GM21723 (cell line): Measurements from ENCODE around the gene CCDC24.

Experiments used
- ATAC-seq: cut with Tn5 transposase; IDR thresholded peaks from one replicate; pipeline ENCODE4 v1.9.1; 2021; ENCODE audit warnings: mild to moderate bottlenecking, moderate library complexity; ENCODE audit not compliant: unreplicated experiment

CCDC24 gene

DNA sequence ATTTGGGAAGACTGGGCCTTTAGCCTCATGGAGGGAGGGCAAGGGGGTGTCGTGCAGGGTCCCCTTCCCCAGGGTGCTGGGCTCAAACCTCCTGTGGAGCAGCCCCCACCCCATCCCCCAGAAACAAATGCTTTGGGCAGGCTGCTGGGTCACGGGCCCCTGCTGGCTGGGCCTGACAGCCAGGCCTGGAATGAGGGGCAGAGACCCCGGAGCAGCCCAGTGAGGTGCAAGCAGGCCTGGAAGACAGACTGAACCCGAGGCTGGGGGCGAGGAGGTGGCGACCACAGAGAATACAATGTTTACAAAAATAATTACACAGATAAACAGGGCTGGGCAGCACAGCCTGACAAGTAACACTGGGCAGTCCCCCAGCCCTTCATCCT lies 5.3 kb downstream of the CCDC24 start:
- ATAC-seq, result no peak

DNA sequence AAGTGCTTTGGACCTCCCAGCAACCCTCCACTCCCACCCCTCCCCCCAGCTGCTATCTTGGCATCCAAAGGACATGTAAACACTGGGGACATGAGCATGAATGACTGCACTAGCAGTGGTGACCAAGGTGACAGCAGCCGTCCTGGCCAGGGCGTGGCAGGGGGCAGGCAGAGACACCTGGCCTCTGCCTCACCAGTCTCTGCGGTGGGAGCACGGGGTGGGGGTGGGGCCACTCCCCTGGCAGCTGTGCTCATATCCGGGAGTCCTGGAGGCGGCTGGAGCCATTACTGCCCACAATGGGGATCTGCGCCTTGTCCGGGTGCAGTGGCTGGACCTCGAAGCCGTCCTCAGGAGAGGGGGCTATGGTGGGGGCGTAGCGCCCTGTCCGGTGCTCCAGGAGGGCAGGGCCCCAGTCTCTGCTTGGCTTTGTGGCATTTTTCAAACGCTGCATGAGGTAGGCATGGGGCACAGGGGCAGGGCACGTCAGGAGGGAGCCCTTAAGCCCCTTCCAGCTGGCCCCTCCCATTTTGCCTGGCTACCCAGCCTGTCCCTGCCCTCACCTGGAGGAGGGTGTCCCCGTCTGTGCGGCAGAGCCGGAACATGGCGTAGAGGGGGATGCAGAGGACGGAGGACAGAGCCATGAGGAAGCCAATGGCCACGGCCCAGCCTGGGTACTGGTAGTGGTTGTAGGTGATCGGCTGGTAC lies 6.0 kb downstream of the CCDC24 start:
- no peak for ATAC-seq

DNA sequence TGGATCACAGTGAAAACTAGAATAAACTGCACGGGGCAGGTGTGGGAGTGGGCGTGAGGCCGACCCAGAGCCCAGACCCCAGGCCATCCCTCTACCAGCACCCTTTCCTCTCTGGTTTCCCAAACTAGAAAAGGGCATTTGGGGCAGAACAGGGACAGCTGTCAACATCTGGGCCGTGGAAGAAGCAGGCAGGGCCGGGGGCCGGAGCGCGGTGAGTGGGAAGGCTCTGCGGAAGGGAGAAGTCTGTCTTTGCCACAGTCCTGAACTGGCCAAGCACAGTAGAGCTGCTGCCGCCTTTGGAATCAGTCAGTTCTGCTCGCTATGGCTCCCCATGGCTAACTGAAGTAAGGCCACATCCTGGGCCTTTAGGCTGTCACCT lies 6.6 kb downstream of the CCDC24 start:
- no peak for ATAC-seq

DNA sequence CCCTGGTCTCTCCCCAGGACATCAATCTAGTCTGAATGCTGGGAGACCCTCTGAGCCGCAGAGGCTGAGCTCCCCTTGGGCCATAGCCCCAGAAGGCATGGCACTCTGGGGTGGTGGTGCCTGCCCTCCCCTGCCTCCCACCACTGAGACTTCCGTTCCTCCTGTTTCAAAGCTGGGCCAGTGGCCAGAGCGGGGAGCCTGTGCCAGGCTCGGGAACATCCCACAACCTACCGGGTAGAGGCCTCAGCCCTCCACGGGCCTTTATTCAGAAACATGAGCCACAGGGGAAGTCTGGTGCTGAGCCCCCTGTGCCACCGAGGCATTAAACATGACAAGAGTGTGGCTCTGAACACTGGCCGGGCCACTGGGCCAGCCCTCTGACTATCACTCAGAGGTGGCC lies 8.1 kb downstream of the CCDC24 start:
- no peak for ATAC-seq

DNA sequence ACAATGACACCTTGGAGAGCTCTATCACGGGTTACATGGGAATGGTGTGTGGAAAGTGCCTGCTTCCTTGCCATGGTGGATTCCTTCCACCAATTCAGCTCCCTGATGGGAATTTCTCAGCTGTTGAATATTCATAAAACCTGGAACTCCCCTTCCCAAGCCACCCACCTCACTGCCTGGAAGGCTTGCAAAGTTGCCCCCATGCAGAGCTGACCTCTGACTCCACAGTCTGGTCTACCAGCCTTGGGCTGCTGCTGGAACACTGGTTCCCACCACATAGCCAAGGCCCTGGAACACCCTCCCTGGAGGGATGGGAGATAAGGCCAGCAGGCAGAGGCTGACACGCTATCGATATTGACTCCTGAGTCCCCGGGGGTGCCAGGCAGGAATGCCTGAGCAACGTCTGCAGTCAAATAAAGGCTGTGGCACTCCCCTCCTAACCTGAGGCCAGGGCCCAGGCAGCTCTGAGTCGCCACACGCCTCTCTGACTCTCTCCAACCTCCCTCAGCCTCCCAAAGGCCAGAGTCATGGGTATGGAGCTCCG lies 8.8 kb downstream of the CCDC24 start:
- no peak for ATAC-seq

DNA sequence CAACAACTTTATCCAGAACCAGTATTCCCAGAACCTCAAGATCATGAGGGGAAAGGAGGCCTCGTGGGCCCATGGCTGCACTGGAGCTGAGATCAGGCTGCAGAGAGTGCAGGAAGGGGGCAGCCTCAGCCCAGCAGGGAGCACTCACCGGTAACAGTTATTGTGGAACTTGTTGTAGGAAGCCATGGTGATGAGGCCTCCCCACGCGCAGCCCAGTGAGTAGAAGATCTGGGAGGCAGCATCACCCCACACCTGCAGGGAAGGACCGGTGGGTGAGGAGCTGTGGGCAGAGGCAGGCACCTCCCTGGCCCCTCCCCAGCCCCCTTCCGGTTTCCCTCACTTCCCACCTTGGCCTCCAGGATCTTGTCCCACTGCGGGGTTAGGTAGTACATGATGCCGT lies 10.8 kb downstream of the CCDC24 start:
- ATAC-seq, result no peak

DNA sequence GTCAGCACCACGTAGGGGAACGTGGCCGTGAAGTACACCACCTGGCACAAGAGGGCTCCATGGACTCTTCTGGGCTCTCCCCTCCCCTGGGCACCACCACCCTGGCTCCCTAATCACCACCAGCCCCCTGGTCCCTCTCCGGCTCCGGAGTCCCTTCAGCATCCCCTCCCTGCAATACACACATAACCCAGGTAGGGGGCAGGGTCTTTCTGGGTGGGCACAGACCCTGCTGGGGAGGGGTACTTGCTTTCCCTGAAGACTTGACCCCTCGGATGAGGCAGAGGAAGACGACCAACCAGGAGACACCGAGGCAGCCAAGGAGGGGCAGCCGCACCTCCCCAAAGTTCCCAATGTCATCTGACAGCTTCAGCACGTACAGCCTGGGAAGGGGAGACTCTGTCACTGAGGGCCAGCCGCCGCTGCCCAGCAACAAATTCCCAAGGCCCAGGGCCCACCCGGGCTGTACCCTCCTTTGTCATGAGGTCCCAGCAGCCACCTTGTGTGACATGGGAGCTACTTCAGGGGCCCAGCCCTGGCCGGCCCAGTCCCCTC lies 11.3 kb downstream of the CCDC24 start:
- ATAC-seq, result no peak

DNA sequence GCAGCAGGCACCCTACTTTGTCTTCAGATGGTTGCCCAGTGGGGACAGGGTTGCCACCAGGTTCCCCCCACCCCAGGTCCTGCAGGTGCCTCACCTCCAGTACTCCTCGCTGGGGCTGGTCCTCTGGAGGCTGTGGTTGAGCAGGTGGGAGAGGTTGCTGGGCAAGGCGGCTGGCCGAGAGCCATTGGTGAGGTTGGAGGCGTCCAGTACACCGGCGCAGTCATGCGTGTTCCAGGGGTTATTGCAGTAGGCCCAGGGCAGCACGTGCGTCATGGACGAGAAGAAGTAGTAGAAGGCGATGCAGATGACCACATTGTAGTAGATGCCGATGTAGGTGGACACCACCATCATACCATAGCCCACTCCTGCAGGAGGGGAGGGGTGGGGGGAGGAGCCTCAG lies 16.9 kb downstream of the CCDC24 start:
- no peak for ATAC-seq

DNA sequence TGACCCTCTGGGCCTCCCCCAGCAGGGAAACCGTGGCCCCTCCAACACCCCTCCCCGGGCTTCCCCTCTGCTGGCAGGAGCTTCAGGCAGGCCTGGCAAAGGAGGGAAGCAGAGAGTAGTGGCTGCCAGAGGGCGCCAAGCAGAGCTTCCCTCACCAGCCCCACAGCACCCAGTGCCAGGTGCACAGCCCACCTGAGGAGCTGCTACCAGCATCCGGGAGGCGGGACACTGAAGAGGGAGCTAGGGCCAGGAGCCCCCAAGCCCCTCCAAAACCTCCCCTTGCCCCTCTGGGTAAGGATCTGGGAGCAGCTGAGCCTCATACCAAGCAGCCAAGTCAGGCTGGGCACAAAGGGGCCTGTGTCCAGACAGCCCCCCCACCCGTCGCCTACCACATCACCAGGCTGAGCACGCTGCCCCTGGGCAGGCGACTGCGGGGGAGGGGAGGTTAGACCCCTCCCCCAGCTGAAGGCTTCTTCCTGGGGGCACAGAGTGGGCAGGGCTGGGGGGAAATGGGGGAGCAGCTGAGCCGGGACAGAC lies 19.6 kb downstream of the CCDC24 start:
- no peak for ATAC-seq

DNA sequence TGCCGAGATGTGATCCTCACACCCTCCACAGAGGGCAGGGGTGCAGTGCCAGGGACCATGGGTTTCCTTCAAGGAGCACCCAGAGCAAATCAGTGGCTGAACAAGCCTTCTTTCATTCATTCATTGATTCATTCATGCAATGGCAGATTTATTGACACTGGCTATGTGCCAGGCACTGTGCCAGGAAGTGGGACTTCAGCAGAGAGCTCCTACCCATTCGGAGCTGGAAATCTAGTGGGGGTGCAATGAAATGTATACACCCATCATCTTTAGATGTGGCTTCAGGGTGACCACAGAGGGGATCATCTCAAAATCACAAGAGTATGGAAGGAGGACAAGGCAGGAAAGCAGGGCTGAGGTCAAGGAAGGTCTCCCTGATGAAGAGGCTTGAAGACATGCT lies 21.0 kb downstream of the CCDC24 start:
- no peak for ATAC-seq

DNA sequence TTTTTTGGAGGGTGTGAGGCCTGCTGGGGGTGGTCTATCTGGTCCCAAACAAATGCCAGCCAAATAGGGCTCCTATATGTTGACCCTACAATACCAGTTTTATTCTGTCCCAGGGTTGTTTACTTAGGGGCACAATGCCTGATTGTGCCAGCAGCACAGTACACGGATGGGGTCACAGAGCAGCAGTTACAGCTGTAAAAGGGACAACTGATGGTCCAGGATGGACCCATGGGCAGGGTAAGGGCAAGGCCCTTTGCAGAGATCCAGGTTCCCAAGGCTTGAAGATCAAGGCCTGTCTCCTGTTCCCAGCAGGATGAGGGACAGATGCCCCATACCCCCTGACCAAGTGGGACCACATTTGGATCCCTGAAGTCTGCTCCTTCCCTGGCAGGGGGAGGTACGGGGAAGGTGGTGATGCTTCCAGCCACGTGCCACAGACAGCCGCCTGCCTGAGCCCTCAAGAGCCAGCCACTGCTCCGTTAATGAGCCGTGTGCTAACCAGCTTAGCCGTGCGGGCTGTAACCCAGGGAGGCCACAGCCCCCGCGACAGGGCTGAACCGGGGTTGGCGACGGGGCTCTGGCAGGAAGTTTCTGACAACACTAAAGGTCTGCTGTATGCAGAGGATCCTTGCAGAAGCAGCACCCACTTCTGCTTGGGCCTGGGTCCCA lies 21.7 kb downstream of the CCDC24 start:
- no peak for ATAC-seq

DNA sequence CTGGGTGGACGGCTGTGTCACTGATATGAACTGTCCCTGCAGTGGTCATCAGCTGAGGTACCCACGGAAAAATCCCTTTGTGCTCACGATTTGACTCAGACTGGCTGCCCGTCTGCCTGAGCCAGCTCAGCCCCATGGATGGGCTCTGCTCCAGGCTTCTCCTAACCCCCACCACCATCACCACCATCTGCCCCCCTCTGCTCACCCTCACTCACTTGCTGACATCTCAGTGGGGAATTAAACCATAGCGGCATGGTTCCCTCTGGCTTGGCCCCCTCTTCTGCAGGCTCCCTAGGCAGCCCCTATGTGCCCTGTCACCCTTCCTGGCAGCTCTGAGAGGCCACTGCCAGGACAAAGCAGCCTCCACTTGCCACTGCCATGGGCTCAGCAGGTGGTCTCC lies 22.6 kb downstream of the CCDC24 start:
- no peak for ATAC-seq

DNA sequence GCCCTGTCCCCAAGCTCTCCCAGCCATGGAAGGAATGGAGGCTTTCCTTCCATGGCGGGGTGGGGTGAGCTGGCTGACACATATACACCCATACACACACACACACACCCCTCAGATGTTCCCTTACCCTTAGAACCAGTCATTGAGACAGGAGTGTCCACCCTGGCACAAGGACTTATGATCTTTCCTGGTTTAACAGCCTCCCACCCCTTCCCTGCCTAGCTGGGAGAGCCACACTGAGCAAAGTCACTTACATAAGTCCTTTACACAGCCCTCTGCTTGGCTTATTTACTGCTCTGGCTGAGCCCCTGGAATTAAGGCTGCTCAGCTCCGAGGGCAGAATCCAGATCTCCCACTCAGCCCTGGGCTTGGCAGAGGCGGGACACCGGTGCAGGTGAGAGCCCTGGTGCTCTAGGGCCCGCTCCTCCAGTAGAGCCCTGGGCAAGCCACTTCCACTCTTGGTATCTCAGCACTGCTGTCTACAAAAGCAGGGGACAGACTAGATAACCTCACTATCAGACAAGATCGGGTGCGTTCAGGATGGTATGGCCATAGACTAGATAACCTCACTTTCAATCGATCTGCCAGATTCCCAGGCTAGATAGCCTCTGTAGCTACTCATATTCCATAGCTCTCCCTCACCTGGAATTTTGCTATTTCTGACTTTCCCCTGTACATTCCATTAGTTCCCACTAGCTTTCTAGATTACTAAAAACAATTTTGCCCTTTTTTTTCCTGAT lies 23.1 kb downstream of the CCDC24 start:
- no peak for ATAC-seq

DNA sequence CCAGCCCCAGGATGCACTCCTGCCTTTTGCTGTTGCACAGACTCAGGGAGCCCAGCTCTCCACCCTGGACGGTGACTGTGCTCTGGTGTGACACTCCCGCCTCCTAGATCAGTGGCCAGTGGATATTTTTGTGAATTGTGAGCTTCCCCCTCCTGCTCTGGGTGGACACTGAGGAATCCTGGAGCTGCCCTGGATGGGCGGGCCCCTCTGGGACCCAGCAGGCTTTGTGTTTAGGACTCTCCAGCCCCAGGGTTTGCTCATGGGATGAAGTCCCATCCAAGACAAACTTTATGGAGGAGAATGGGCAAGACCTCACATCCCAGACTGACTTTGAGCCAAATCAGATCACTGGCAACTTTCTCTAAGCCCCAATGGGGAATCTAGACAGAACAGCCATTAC lies 23.8 kb downstream of the CCDC24 start:
- no peak for ATAC-seq

DNA sequence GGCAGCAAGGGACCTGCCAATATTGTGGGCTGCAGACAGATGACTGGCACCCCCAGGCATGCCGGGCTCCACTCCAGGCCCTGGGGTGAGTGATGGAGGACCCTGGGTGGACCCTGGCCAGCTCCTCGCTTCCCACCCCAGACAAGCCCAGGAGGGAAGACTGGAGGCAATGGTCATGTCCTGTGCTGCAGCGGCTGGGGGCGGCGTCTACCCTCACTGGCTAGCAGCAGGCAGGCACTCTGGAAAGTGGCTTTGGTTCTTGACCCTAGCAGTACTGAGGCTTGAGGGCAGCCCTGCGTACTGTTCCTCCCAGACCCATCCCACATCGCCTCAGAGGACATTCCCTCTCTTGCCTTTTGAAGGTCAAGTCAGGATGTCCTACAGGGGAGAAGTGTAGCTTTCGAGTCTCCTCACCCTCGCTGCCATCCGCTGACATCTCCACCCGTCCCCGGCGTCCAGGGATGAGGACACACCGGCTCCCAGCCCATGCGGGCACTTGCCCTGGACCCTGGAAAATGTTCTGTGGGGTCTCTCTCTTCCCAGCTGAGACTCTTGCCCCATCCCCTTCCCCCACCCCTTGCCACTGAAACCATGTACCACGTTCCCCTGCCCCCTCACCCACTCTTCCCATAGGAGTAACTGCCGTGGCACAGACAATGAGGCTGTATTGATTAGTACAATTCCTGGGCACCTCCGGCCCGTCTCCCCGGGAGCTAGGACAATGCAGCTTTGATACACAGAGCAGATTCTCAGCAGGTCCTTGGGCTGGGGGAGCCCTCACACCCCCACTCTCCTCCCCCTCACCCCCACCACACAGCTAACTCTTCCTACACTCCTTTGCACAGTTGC lies 24.9 kb downstream of the CCDC24 start:
- no peak for ATAC-seq

DNA sequence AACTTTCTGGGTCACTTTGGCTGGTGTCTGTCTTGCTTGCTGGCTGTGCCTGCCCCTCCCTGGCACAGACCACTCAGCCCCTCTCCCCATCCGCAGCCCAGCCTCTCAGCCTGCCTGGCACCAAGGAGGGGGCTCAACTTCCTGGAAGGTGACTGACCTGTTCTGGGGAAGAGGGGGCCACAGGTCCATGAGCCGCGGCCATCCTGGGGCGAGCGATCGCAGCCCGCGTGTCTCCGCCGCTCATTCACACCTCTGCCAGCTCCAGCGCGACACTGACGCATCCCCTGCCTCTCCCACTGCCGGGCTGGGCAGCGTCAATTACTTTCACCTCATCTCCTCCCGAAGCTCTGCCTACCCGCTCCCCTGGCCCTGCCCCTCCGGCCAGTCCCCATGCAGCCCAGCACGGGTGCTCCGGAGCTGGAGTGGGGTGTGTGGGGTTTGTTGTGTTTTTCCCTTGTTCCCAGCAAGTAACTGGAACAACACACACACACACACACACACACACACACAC lies 25.5 kb downstream of the CCDC24 start:
- ATAC-seq, result no peak

DNA sequence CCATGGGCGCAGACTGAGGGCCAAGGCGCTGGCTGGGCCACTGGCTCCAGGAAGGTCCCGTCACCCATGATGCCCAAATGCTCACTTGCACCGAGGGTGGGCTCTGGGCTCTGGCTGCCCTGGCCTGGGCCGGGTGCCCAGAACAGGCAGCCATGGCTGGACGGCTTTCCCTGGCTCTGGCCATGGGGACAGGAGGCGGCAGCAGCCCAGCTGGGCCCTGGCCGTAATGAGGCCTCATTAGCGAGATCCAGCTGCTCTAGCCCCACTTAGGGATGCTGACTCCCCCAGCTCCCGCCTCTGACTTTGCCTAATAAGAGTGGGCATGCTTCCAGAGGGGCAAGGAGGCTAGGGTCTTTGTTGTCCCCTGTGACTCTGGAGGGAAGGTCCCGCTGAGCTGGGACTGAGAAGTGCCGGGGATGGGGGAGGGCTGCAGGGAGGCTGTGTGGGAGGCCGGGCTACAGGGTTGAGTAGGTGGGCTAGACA lies 28.1 kb downstream of the CCDC24 start:
- no peak for ATAC-seq

DNA sequence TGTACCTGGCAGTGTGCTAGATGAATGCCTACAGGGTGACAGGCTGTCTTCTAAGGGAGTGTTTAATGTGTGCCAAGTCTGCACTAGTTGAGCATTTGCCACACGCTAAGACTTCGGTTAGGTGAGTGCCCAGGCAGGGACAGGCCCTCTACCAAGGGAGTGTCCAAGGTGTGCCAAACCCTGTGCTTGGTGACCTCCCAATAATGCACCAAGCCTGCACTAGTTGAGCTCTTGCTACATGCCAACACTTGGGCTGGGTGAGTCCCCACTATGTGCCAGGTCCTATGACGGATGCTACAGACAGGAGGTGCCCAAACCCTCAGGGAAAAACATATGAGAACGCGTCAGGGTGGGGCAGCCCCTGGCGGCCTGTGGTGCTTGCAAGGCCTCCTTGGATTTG lies 29.1 kb downstream of the CCDC24 start:
- no peak for ATAC-seq

DNA sequence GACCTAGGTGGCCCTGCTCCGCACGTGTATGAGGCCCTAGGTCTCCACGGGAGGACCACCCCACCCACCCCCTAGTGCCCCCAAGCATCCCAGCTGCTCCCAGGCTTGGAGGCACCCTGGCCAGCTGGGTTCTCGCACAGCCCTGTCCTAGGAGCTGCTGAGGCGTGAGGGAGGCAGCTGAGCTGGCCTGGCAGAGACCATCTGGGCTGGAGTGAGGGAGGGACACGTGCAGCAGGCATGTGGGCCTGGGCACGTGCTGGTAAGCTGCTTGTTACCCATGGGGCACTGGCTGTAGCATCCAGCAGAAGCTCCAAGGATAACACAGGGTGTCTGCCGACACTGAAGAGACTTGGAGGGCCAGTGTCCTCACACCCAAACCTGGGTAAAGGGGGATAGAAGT lies 29.8 kb downstream of the CCDC24 start:
- ATAC-seq, result no peak
